ENCODE measurements around the gene NUP107.

NUP107 gene

DNA sequence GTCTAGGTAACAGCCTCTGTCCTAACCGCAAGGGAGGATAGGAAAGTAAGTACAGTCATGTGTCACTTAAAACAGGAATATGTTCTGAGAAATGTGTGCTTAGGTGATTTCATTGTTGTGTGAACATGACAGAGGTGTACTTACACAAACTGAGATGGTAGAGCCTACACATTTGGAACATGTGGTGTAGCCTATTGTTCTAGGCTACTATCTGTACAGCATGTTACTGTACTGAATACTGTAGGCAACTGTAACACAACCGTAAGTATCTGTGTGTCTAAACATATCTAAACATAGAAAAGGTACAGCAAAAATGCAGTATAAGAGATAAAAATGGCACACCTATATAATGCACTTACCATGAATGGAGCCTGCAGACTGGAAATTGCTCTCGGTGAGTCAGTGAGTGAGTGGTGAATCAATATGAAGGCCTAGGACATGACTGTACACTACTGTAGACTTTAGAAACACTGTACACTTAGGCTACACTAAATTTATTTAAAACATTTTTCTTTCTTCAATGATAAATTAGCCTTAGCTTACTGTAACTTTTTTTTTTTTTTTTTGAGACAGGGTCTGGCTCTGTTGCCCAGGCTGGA lies 108.0 kb downstream of the NUP107 start:
- in situ Hi-C loops (cut with MboI; ENCODE audit: low sequenced_read_pairs), result no loop called here
